ENCODE data around the gene MPP3. TPM values are rescaled to one million over a fixed set of nuclear protein-coding genes. Genes with fewer than 3 reads are reported as not detected.

The MPP3 gene
- total and polyA plus RNA-seq, 3 donors from 2014 or later, result 5.9 to 18.2 (median 16.7) TPM

DNA sequence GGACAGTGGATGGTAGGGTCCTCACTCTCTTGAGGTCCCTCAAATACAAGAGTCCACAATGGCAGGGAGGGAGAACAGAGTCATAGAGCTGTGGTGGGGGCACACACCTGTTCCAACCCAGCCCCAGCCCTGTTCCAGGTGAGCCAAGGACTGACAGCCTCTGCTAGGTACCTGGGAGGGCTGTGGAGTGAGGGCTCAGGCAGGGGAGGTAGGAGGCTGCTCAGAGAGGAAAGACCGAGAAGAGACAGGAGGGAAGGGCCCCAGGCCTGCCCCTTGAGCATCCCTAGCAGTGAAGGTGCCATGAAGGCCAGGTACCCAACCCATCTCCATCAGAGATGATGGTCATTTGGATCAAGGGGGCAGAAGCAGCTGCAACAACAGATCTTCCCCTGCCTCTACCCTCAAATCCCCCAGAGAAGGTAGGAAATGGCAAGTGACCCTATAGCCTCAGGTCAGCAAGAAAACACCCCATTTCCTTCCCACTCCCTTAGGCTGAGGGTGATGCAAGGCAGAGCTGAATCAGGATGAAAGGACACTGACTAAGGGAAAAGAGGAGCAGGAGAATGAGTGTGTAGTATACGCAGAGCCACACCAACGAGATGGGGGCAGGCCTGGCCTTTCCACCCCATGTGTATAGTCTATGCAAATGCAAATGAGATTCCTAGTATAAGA lies 42.7 kb upstream of the MPP3 start:
- no peaks in the 10 kb centered on the region for H3K9me3 ChIP-seq
- no peak overlapping the region for H3K27ac ChIP-seq
- intact Hi-C loops (cut with DNase I; ENCODE audit: low total_unique reads), result no loop called here
- no peak overlapping the region for H3K4me3 ChIP-seq
- no peaks in the 10 kb centered on the region for H3K36me3 ChIP-seq (ENCODE audit: low read depth, missing control alignments)
- no peak for TF ChIP-seq CTCF (IDR thresholded peaks at IDR 0.05)
- TF ChIP-seq POLR2A (IDR thresholded peaks at IDR 0.05), result no peak
- WGBS, 2 donors, result 96 to 98% methylated on average over 3 of the region's 3 CpGs
- no peaks in the 10 kb centered on the region for H3K27me3 ChIP-seq
- DNase-seq, result no peak
- H3K4me1 ChIP-seq, result peaks cover 5% of the 10 kb centered on the region

DNA sequence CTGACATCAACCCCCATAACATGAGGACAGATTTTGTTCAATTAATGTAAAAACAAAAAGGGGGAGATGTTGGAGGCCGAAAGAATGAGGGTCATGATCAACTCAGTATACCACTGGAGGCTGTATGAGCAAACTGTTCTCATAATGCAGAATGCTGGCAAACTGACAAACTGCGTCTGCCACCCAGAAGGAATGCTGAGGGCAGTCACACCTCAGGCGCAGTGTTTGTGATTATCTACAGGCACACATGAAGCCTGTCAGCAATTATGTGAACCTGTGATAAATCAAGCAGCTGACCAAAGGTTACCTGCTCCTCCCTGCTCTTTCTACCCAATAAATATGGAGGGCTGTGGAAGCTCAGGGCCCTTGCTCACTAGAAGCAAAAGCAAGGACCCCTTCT lies 41.3 kb upstream of the MPP3 start:
- no peaks in the 10 kb centered on the region for H3K36me3 ChIP-seq (ENCODE audit: low read depth, missing control alignments)
- intact Hi-C loops (cut with DNase I; ENCODE audit: low total_unique reads), result no loop called here
- peaks cover 5% of the 10 kb centered on the region for H3K4me1 ChIP-seq
- H3K9me3 ChIP-seq, result no peaks in the 10 kb centered on the region
- no peak overlapping the region for H3K27ac ChIP-seq
- no peaks in the 10 kb centered on the region for H3K27me3 ChIP-seq
- TF ChIP-seq POLR2A (IDR thresholded peaks at IDR 0.05) (no peak), CTCF (IDR thresholded peaks at IDR 0.05) (no peak)
- no peak for DNase-seq
- 87% methylated on average over 3 of the region's 3 CpGs for WGBS, 2 donors
- H3K4me3 ChIP-seq, result no peak overlapping the region

DNA sequence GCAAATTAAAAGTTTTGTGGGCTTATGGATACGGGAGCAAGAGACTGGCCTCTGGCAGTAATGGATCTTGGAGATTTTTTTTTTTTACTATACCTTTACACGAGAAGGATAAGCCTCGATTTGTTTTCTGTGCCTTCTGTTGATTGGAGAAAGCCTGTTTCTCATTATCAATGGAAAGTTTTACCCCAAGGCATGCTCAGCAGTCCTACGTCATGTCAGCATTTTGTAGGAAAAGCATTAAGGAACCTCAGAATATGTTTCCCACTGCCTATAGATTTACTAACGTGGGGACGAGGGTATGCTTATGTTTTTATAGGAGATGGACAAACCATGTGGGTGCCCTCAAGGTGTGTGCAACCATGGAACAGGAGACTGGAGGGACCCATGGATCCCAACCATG lies 40.9 kb upstream of the MPP3 start:
- no peak for DNase-seq
- no peaks in the 10 kb centered on the region for H3K9me3 ChIP-seq
- peaks cover 2% of the 10 kb centered on the region for H3K4me1 ChIP-seq
- H3K27me3 ChIP-seq, result no peaks in the 10 kb centered on the region
- 73 to 78% methylated on average over 6 of the region's 6 CpGs for WGBS, 2 donors
- TF ChIP-seq CTCF (IDR thresholded peaks at IDR 0.05), result no peak
- no peak for TF ChIP-seq POLR2A (IDR thresholded peaks at IDR 0.05)
- no peak overlapping the region for H3K4me3 ChIP-seq
- intact Hi-C loops (cut with DNase I; ENCODE audit: low total_unique reads), result no loop called here
- no peak overlapping the region for H3K27ac ChIP-seq
- H3K36me3 ChIP-seq (ENCODE audit: low read depth, missing control alignments), result no peaks in the 10 kb centered on the region

DNA sequence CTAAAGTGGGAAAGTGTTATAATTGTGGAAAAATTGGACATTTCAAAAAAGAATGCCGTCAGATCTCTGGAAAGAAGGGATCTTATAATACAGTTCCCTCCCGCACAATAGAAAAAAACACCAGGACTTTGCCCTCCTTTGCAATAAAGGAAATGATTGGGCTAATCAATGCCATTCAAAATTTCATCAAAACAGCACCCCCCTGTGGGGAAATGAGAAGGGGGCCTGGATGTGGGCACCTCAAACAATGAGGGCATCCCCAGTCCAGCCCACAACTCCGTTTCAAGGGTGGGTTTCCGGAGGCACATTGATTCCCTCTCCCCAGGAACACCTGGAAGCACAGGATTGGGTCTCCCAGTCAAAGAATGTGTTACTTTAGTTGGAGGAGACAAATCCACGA lies 40.1 kb upstream of the MPP3 start:
- 77 to 79% methylated on average over 5 of the region's 5 CpGs for WGBS, 2 donors
- H3K4me1 ChIP-seq, result no peaks in the 10 kb centered on the region
- no peaks in the 10 kb centered on the region for H3K27me3 ChIP-seq
- H3K36me3 ChIP-seq (ENCODE audit: low read depth, missing control alignments), result no peaks in the 10 kb centered on the region
- H3K27ac ChIP-seq, result no peak overlapping the region
- DNase-seq, result no peak
- no peak overlapping the region for H3K4me3 ChIP-seq
- no peak for TF ChIP-seq POLR2A (IDR thresholded peaks at IDR 0.05)
- no peak for TF ChIP-seq CTCF (IDR thresholded peaks at IDR 0.05)
- no peaks in the 10 kb centered on the region for H3K9me3 ChIP-seq
- intact Hi-C loops (cut with DNase I; ENCODE audit: low total_unique reads), result no loop called here

Measured in testis (tissue), 3 donors.